HepG2 (cell line): ENCODE data around the gene ENTREP3. TPM values are rescaled to one million over a fixed set of nuclear protein-coding genes. Genes with fewer than 3 reads are reported as not detected.

Source experiments
- ARID5B ChIP-seq: IDR thresholded peaks from 2 replicates; pipeline ENCODE4 v1.4.0; 2020; ENCODE audit warnings: mild to moderate bottlenecking, missing genetic modification reagents
- BHLHE40 ChIP-seq: IDR thresholded peaks from 2 replicates; pipeline ENCODE4 v1.6.1; 2011; ENCODE audit warnings: low read length, improper control_type of control experiment
- CEBPZ ChIP-seq: IDR thresholded peaks from 2 replicates; pipeline ENCODE4 v1.6.1; 2012; ENCODE audit warnings: low read length, improper control_type of control experiment
- CTCF ChIP-seq: sonication (generic); formaldehyde crosslinking; IDR thresholded peaks from 2 replicates; pipeline ENCODE4 v1.5.0; 2020; ENCODE audit warnings: mild to moderate bottlenecking, missing genetic modification reagents, moderate library complexity
- JUN ChIP-seq: sonication (generic); formaldehyde crosslinking; IDR thresholded peaks from 2 replicates; pipeline ENCODE4 v1.4.0; 2020; ENCODE audit warnings: mild to moderate bottlenecking, missing genetic modification reagents
- KAT2B ChIP-seq: fragments of 150-350 bp; IDR thresholded peaks from 2 replicates; pipeline ENCODE4 v1.6.1; 2014; ENCODE audit warnings: low read depth, low read length, borderline replicate concordance
- RXRB ChIP-seq: IDR thresholded peaks from 2 replicates; pipeline ENCODE4 v1.6.1; 2016; ENCODE audit warnings: borderline replicate concordance, missing genetic modification reagents, missing compliant biosample characterization
- ZNF136 ChIP-seq: sonication (generic); formaldehyde crosslinking; IDR thresholded peaks from 2 replicates; pipeline ENCODE4 v1.8.1; 2022; ENCODE audit warnings: low read depth, mild to moderate bottlenecking, moderate library complexity, missing genetic modification reagents
- ZNF180 ChIP-seq: sonication (generic); formaldehyde crosslinking; IDR thresholded peaks from 2 replicates; pipeline ENCODE4 v1.4.0; 2020; ENCODE audit warnings: low read depth, missing genetic modification reagents, borderline replicate concordance
- ZNF350 ChIP-seq: sonication (generic); formaldehyde crosslinking; IDR thresholded peaks from 2 replicates; pipeline ENCODE4 v1.4.0; 2020; ENCODE audit warnings: mild to moderate bottlenecking, low read depth, missing genetic modification reagents, borderline replicate concordance
- ZNF354B ChIP-seq: sonication (generic); formaldehyde crosslinking; IDR thresholded peaks from 2 replicates; pipeline ENCODE4 v1.8.0; 2022; ENCODE audit warnings: mild to moderate bottlenecking, missing genetic modification reagents
- ZNF580 ChIP-seq: IDR thresholded peaks from 2 replicates; pipeline ENCODE4 v1.6.1; 2016; ENCODE audit warnings: low read depth, borderline replicate concordance
- ZNF768 ChIP-seq: sonication (generic); formaldehyde crosslinking; IDR thresholded peaks from 2 replicates; pipeline ENCODE4 v1.4.0; 2020; ENCODE audit warnings: missing genetic modification reagents
- ZNF850 ChIP-seq: sonication (generic); formaldehyde crosslinking; conservative IDR thresholded peaks from 2 replicates; pipeline ENCODE4 v1.9.0; 2021; ENCODE audit warnings: mild to moderate bottlenecking, missing genetic modification reagents
- polyA plus RNA-seq, 8 experiments: library from polyadenylated mRNA; depleted of rRNA in 3 of 8; stranded (reverse) in 7 of 8; unstranded in 1 of 8; fragments of >200 nt; fragmentation: Illumina TruSeq in 4 of 8; extraction: Trizol in 4 of 8; gene quantifications; 2 replicates each; pipeline versions ENCODE4 v1.2.1 to v1.2.3, GENCODE V29; 2011 to 2016; ENCODE audit warnings: low read depth in 4 of 8, missing spikeins in 1 of 8, mixed read lengths in 1 of 8; ENCODE audit not compliant: insufficient read depth in 1 of 8
- total RNA-seq, 5 experiments: library from RNA; depleted of rRNA; stranded (reverse); fragments of >200 nt; fragmentation: Illumina TruSeq; extraction: Trizol; gene quantifications; 2 replicates each; pipeline ENCODE4 v1.2.3, GENCODE V29; 2016; ENCODE audit warnings: low read depth in 1 of 5
- TF ChIP-seq, protein P1 (sequence below): sonication (generic); formaldehyde crosslinking; IDR thresholded peaks from 2 replicates; pipeline ENCODE4 v1.4.0; 2020; ENCODE audit warnings: mild to moderate bottlenecking, missing genetic modification reagents

The ENTREP3 gene
- total and polyA plus RNA-seq, 2 of the 13 experiments (the other 11 are each of a cell fraction or from before 2014, with no cell fraction given) = 4.1 to 9.9 TPM

GRCh38 chr1:155261852-155262673 is 6.8 kb upstream of the ENTREP3 start, which contains the start of gene SCAMP3 (continued):
- TF ChIP-seq CEBPZ = no peak
- no peak for TF ChIP-seq KAT2B
- peak; percentile 55; the same call in 1 of the 2 replicates for TF ChIP-seq BHLHE40
- TF ChIP-seq ZNF850 (CRISPR knock-in tag) = peak; percentile 64; the same call in 1 of the 2 replicates
- peak; percentile 63; the same call in 1 of the 2 replicates for TF ChIP-seq RXRB (CRISPR knock-in tag)
- no peak for TF ChIP-seq ZNF180 (CRISPR knock-in tag)
- TF ChIP-seq CTCF (CRISPR knock-in tag) = peak; percentile 25; the same call in 1 of the 2 replicates
- 0 out of 2 replicates have a peak, but pooled peaks have one; percentile 38 for TF ChIP-seq ZNF354B (CRISPR knock-in tag)
- TF ChIP-seq ZNF136 = no peak
- TF ChIP-seq ZNF580 (CRISPR knock-in tag) = 0 out of 2 replicates have a peak, but pooled peaks have one; percentile 46
- TF ChIP-seq JUN (CRISPR knock-in tag) = 0 out of 2 replicates have a peak, but pooled peaks have one; percentile 60
- peak; percentile 91; the same call in 1 of the 2 replicates for TF ChIP-seq ZNF350 (CRISPR knock-in tag)
- TF ChIP-seq, protein P1, sequence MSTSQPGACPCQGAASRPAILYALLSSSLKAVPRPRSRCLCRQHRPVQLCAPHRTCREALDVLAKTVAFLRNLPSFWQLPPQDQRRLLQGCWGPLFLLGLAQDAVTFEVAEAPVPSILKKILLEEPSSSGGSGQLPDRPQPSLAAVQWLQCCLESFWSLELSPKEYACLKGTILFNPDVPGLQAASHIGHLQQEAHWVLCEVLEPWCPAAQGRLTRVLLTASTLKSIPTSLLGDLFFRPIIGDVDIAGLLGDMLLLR = peak; percentile 94; the same call in 1 of the 2 replicates
- TF ChIP-seq ZNF768 (CRISPR knock-in tag) = peak; percentile 79
- peak; percentile 33 for TF ChIP-seq ARID5B (CRISPR knock-in tag)
